Caco-2 (cell line): Measurements from ENCODE around the gene KCNA1. TPM values are rescaled to one million over a fixed set of nuclear protein-coding genes. Genes with fewer than 3 reads are reported as not detected.

Experiments used
- Bru-seq: library from RNA; stranded (reverse); fragments of 400-500 nt; gene quantifications from one replicate; lab custom pipeline; 2021; lab: Mats Ljungman, UMichigan
- BruChase-seq, 2 experiments: library from RNA; stranded (reverse); fragments of 400-500 nt; gene quantifications; one replicate each; lab custom pipeline; 2021; lab: Mats Ljungman, UMichigan
- BruUV-seq: library from RNA; stranded (reverse); fragments of 400-500 nt; replicated peaks from 2 replicates; lab custom pipeline; 2021; lab: Mats Ljungman, UMichigan
- CTCF ChIA-PET: fragments of 300-600 bp; sonication (Branson Sonifier 250); formaldehyde crosslinking; loops from one replicate; lab custom pipeline; 2022; ENCODE audit warnings: antibody characterized with exemption; lab: Charles Lee
- POLR2A ChIA-PET: fragments of 300-600 bp; sonication (Branson Sonifier 250); formaldehyde crosslinking; loops from one replicate; lab custom pipeline; 2022; ENCODE audit warnings: antibody characterized with exemption; lab: Charles Lee
- DNase-seq, 2 experiments: peaks; one replicate each; pipeline versions ENCODE4 v3.0.0 to v3.0.0-alpha.2; 2020 to 2022
- H3K27me3 ChIP-seq: replicated peaks from 2 replicates; pipeline ENCODE4 v1.6.0; 2011; ENCODE audit warnings: low read length; ENCODE audit not compliant: control insufficient read depth, insufficient read depth
- H3K36me3 ChIP-seq: 2 replicates; pipeline ENCODE4 v1.5.1; 2011; ENCODE audit warnings: low read length; ENCODE audit not compliant: control insufficient read depth, insufficient read depth
- H3K4me1 ChIP-seq: fragments of 250-450 bp; sonication (Bioruptor Pico); 2 replicates; pipeline ENCODE4 v1.5.1; 2020; ENCODE audit warnings: mild to moderate bottlenecking
- H3K4me3 ChIP-seq: 2 replicates; pipeline ENCODE4 v1.5.1; 2011; ENCODE audit warnings: low read depth, mild to moderate bottlenecking, control low read depth, low read length
- H3K9me3 ChIP-seq: fragments of 250-450 bp; sonication (Bioruptor Pico); 2 replicates; pipeline ENCODE4 v1.5.1; 2020; ENCODE audit warnings: mild to moderate bottlenecking, moderate library complexity
- H3K27ac Mint-ChIP-seq: one replicate; pipeline ENCODE4 v1.8.0; 2022; ENCODE audit warnings: mixed read lengths; ENCODE audit not compliant: unreplicated experiment
- H3K27me3 Mint-ChIP-seq: one replicate; pipeline ENCODE4 v1.8.0; 2022; ENCODE audit warnings: mixed read lengths; ENCODE audit not compliant: insufficient read depth, unreplicated experiment
- H3K36me3 Mint-ChIP-seq: one replicate; pipeline ENCODE4 v1.8.0; 2022; ENCODE audit warnings: mild to moderate bottlenecking, mixed read lengths; ENCODE audit not compliant: insufficient read depth, unreplicated experiment
- H3K4me1 Mint-ChIP-seq: one replicate; pipeline ENCODE4 v1.8.0; 2022; ENCODE audit warnings: low read depth, mixed read lengths; ENCODE audit not compliant: unreplicated experiment
- H3K4me3 Mint-ChIP-seq: one replicate; pipeline ENCODE4 v1.8.0; 2022; ENCODE audit warnings: mild to moderate bottlenecking, moderate library complexity, mixed read lengths; ENCODE audit not compliant: unreplicated experiment
- H3K9me3 Mint-ChIP-seq: one replicate; pipeline ENCODE4 v1.8.0; 2022; ENCODE audit warnings: mixed read lengths; ENCODE audit not compliant: unreplicated experiment
- intact Hi-C: fragments of 100-400 bp; cut with micrococcal nuclease; formaldehyde crosslinking; loops from one replicate; pipeline ENCODE4 v1.10.0; 2022; ENCODE audit not compliant: unreplicated experiment
- long read RNA-seq: library from polyadenylated mRNA; stranded (forward); transcript quantifications from one replicate; pipeline ENCODE4 v2.0.0, GENCODE V29; 2022
- total RNA-seq: library from RNA; stranded (reverse); gene quantifications from 2 replicates; pipeline ENCODE4 v1.2.3, GENCODE V29; 2022
- TF ChIP-seq, protein P1 (sequence below), 2 experiments: fragments of 200-600 bp in 1 of 2; IDR thresholded peaks; 1 replicate in 1 of 2; 2 replicates in 1 of 2; pipeline versions ENCODE4 v1.5.1 to v1.8.0; 2011 to 2022; ENCODE audit warnings: antibody characterized with exemption in 1 of 2, control low read depth in 1 of 2, inconsistent platforms in 1 of 2, low read depth in 1 of 2, low read length in 1 of 2, mild to moderate bottlenecking in 1 of 2, moderate library complexity in 1 of 2; ENCODE audit not compliant: insufficient read depth in 1 of 2, severe bottlenecking in 1 of 2, unreplicated experiment in 1 of 2

KCNA1 gene
- not detected in 2 replicates for total RNA-seq
- not detected for Bru-seq, nascent RNA
- not detected for BruChase-seq, experiment 1, labeled RNA remaining after a 2-hour chase
- not detected for BruChase-seq, experiment 2, labeled RNA remaining after a 6-hour chase
- long read RNA-seq: 0 reads

- Histone ChIP-seq H3K4me1 (no peaks in the 10 kb centered on the region), H3K27me3 (no peaks in the 10 kb centered on the region; the same call in 1 of the 2 replicates), H3K36me3 (no peaks in the 10 kb centered on the region), H3K4me3 (no peak within 1 kb of the TSS), H3K9me3 (no peaks in the 10 kb centered on the region)
- DNase-seq: no peak
- CTCF ChIA-PET: interaction anchor here (0.6 kb wide), 1 partner anchor 9 kb away, joined by 4 read pairs; no protein-coding TSS in a partner anchor
- H3K27me3 Mint-ChIP-seq: peaks cover 13% of the 10 kb centered on the region
- H3K9me3 Mint-ChIP-seq: no peaks in the 10 kb centered on the region
- BruUV-seq: no TSS peak
- H3K4me3 Mint-ChIP-seq: no peak within 1 kb of the TSS
- POLR2A ChIA-PET: no interaction called here
- H3K4me1 Mint-ChIP-seq: no peaks in the 10 kb centered on the region
- H3K36me3 Mint-ChIP-seq: no peaks in the 10 kb centered on the region
- TF ChIP-seq, protein P1, sequence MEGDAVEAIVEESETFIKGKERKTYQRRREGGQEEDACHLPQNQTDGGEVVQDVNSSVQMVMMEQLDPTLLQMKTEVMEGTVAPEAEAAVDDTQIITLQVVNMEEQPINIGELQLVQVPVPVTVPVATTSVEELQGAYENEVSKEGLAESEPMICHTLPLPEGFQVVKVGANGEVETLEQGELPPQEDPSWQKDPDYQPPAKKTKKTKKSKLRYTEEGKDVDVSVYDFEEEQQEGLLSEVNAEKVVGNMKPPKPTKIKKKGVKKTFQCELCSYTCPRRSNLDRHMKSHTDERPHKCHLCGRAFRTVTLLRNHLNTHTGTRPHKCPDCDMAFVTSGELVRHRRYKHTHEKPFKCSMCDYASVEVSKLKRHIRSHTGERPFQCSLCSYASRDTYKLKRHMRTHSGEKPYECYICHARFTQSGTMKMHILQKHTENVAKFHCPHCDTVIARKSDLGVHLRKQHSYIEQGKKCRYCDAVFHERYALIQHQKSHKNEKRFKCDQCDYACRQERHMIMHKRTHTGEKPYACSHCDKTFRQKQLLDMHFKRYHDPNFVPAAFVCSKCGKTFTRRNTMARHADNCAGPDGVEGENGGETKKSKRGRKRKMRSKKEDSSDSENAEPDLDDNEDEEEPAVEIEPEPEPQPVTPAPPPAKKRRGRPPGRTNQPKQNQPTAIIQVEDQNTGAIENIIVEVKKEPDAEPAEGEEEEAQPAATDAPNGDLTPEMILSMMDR (IDR thresholded peaks at IDR 0.05; ENCODE audit: insufficient read depth in 1 of 2, low read depth in 1 of 2, low read length in 1 of 2, severe bottlenecking in 1 of 2, unreplicated experiment in 1 of 2): no peak
- H3K27ac Mint-ChIP-seq: no peak within 1 kb of the TSS
- intact Hi-C loops: no loop called here
Measured at GRCh38 chr12:4909734-4910501, at the start of gene KCNA1. KCNA1 (plus strand) TSS chr12:4909905; CDS start chr12:4911379, 1,474 bp downstream.

GRCh38 chr12:4860741-4861140 lies 49.0 kb upstream of the KCNA1 start:
- peaks cover 7% of the 10 kb centered on the region for H3K4me1 Mint-ChIP-seq
- no peak overlapping the region for H3K4me3 Mint-ChIP-seq
- no peaks in the 10 kb centered on the region for H3K9me3 Mint-ChIP-seq
- H3K27me3 ChIP-seq: no peaks in the 10 kb centered on the region; the same call in 1 of the 2 replicates
- no peak overlapping the region for H3K27ac Mint-ChIP-seq
- 0 out of 2 replicates have a peak, but pooled peaks cover 3% of the 10 kb centered on the region for H3K4me1 ChIP-seq
- H3K36me3 Mint-ChIP-seq: no peaks in the 10 kb centered on the region
- peaks cover 45% of the 10 kb centered on the region for H3K27me3 Mint-ChIP-seq
- no peak overlapping the region for H3K4me3 ChIP-seq
- TF ChIP-seq, protein P1 (IDR thresholded peaks at IDR 0.05; ENCODE audit: insufficient read depth in 1 of 2, low read depth in 1 of 2, low read length in 1 of 2, severe bottlenecking in 1 of 2, unreplicated experiment in 1 of 2): no peak
- CTCF ChIA-PET: interaction anchor here (1.6 kb wide), 1 partner anchor 12 kb away, joined by 9 read pairs; no protein-coding TSS in a partner anchor
- POLR2A ChIA-PET: no interaction called here
- intact Hi-C loops: no loop called here
- no peaks in the 10 kb centered on the region for H3K9me3 ChIP-seq
- H3K36me3 ChIP-seq: no peaks in the 10 kb centered on the region
- no peak for DNase-seq
- no TSS peak for BruUV-seq

- H3K4me1 ChIP-seq: 0 out of 2 replicates have a peak, but pooled peaks cover 3% of the 10 kb centered on the region
- ChIA-PET CTCF (no interaction called here), POLR2A (no interaction called here)
- Mint-ChIP-seq H3K36me3 (no peaks in the 10 kb centered on the region), H3K27ac (no peak overlapping the region), H3K9me3 (no peaks in the 10 kb centered on the region), H3K4me1 (peaks cover 5% of the 10 kb centered on the region), H3K4me3 (no peak overlapping the region), H3K27me3 (peaks cover 46% of the 10 kb centered on the region)
- TF ChIP-seq, protein P1 (IDR thresholded peaks at IDR 0.05; ENCODE audit: insufficient read depth in 1 of 2, low read depth in 1 of 2, low read length in 1 of 2, severe bottlenecking in 1 of 2, unreplicated experiment in 1 of 2): no peak
- no peaks in the 10 kb centered on the region for H3K36me3 ChIP-seq
- intact Hi-C loops: no loop called here
- H3K27me3 ChIP-seq: no peaks in the 10 kb centered on the region
- no TSS peak for BruUV-seq
- no peak overlapping the region for H3K4me3 ChIP-seq
- H3K9me3 ChIP-seq: no peaks in the 10 kb centered on the region
- DNase-seq: no peak
Measured at GRCh38 chr12:4862809-4863208, 46.9 kb upstream of the KCNA1 start.
